PC-9 (cell line): ENCODE results near the gene NPW. TPM values are rescaled to one million over a fixed set of nuclear protein-coding genes. Genes with fewer than 3 reads are reported as not detected.

Source experiments
- BruUV-seq: library from RNA; stranded (reverse); fragments of 400-500 nt; replicated peaks from 2 replicates; lab custom pipeline; 2021; lab: Mats Ljungman, UMichigan
- CTCF ChIA-PET: fragments of 300-600 bp; sonication (Branson Sonifier 250); formaldehyde crosslinking; loops from one replicate; lab custom pipeline; 2022; ENCODE audit warnings: antibody characterized with exemption; lab: Charles Lee
- POLR2A ChIA-PET: fragments of 300-600 bp; sonication (Branson Sonifier 250); formaldehyde crosslinking; loops from one replicate; lab custom pipeline; 2022; ENCODE audit warnings: antibody characterized with exemption; ENCODE audit not compliant: unreplicated experiment; lab: Charles Lee
- DNase-seq, 2 experiments: peaks; one replicate each; pipeline versions ENCODE4 v3.0.0 to v3.0.0-alpha.2; 2015 to 2022; ENCODE audit warnings: mixed read lengths in 1 of 2
- H2AFZ ChIP-seq: fragments of 200-600 bp; sonication (generic); 2 replicates; pipeline ENCODE4 v1.8.1; 2017; ENCODE audit warnings: antibody characterized with exemption
- H3F3A ChIP-seq: fragments of 200-600 bp; sonication (generic); 2 replicates; pipeline ENCODE4 v1.8.1; 2017; ENCODE audit warnings: antibody characterized with exemption, mild to moderate bottlenecking, low read depth; ENCODE audit not compliant: insufficient read depth
- H3K27ac ChIP-seq: fragments of 200-600 bp; sonication (generic); 2 replicates; pipeline ENCODE4 v1.6.1; 2016; ENCODE audit warnings: mixed run types
- H3K27me3 ChIP-seq: fragments of 200-600 bp; sonication (generic); 2 replicates; pipeline ENCODE4 v1.6.1; 2016; ENCODE audit warnings: low read depth, mixed run types; ENCODE audit not compliant: insufficient read depth
- H3K36me3 ChIP-seq: fragments of 200-600 bp; sonication (generic); 2 replicates; pipeline ENCODE4 v1.6.1; 2016; ENCODE audit warnings: low read depth, mixed run types
- H3K4me1 ChIP-seq: fragments of 200-600 bp; sonication (generic); replicated peaks from 2 replicates; pipeline ENCODE4 v1.6.1; 2016; ENCODE audit warnings: mixed run types; ENCODE audit not compliant: insufficient read depth
- H3K4me2 ChIP-seq: fragments of 200-600 bp; sonication (generic); 2 replicates; pipeline ENCODE4 v1.6.1; 2017; ENCODE audit warnings: mixed run types
- H3K4me3 ChIP-seq: fragments of 200-600 bp; sonication (generic); 2 replicates; pipeline ENCODE4 v1.6.1; 2016; ENCODE audit warnings: mixed run types
- H3K79me2 ChIP-seq: fragments of 200-600 bp; sonication (generic); 2 replicates; pipeline ENCODE4 v1.6.1; 2017; ENCODE audit warnings: low read depth, mixed run types
- H3K9me2 ChIP-seq: fragments of 200-600 bp; sonication (generic); 2 replicates; pipeline ENCODE4 v1.8.1; 2017; ENCODE audit warnings: mild to moderate bottlenecking; ENCODE audit not compliant: insufficient read depth
- H3K9me3 ChIP-seq: fragments of 200-600 bp; sonication (generic); 2 replicates; pipeline ENCODE4 v1.8.1; 2016; ENCODE audit warnings: low read depth; ENCODE audit not compliant: insufficient read depth
- H4K20me1 ChIP-seq: fragments of 200-600 bp; sonication (generic); 2 replicates; pipeline ENCODE4 v1.8.1; 2017; ENCODE audit not compliant: insufficient read depth
- CTCF ChIP-seq: fragments of 200-600 bp; sonication (generic); conservative IDR thresholded peaks from 2 replicates; pipeline ENCODE4 v1.6.1; 2017; ENCODE audit warnings: mixed run types, antibody characterized with exemption, mild to moderate bottlenecking, moderate library complexity
- EZH2 ChIP-seq: fragments of 200-600 bp; sonication (generic); IDR thresholded peaks from 2 replicates; pipeline ENCODE4 v1.8.0; 2017; ENCODE audit warnings: antibody characterized with exemption, low read depth
- intact Hi-C: fragments of 100-400 bp; cut with micrococcal nuclease; formaldehyde crosslinking; loops from one replicate; pipeline ENCODE4 v1.10.0; 2022; ENCODE audit not compliant: unreplicated experiment
- total RNA-seq: library from RNA; stranded (reverse); gene quantifications from 2 replicates; pipeline ENCODE4 v1.2.3, GENCODE V29; 2021

Gene NPW
- total RNA-seq, 1 experiment from 2014 or later, result 4.0 TPM

GRCh38 chr16:2064368-2064945 is 44.9 kb downstream of the NPW start:
- Histone ChIP-seq H3F3A (0 out of 2 replicates have a peak, but pooled peaks cover 3% of the 10 kb centered on the region), H3K27ac (no peak overlapping the region), H3K4me3 (no peak overlapping the region), H3K79me2 (no peaks in the 10 kb centered on the region), H3K9me2 (no peaks in the 10 kb centered on the region), H2AFZ (no peak overlapping the region), H3K36me3 (no peaks in the 10 kb centered on the region), H3K27me3 (no peaks in the 10 kb centered on the region), H4K20me1 (no peaks in the 10 kb centered on the region), H3K9me3 (no peaks in the 10 kb centered on the region), H3K4me2 (no peak overlapping the region), H3K4me1 (no peaks in the 10 kb centered on the region)
- BruUV-seq, result no TSS peak
- CTCF ChIA-PET, result no interaction called here
- no peak for TF ChIP-seq CTCF
- TF ChIP-seq EZH2, result no peak
- POLR2A ChIA-PET, result interaction anchor here (0.6 kb wide), 1 partner anchor 78 kb away, joined by 11 read pairs; no protein-coding TSS in a partner anchor
- DNase-seq, result no peak
- intact Hi-C loops, result no loop called here

GRCh38 chr16:2066139-2066538 is 46.6 kb downstream of the NPW start:
- Histone ChIP-seq H3K4me2 (no peak overlapping the region), H3F3A (0 out of 2 replicates have a peak, but pooled peaks cover 3% of the 10 kb centered on the region), H3K4me3 (no peak overlapping the region), H2AFZ (no peak overlapping the region), H3K4me1 (no peaks in the 10 kb centered on the region), H3K27me3 (no peaks in the 10 kb centered on the region), H3K36me3 (no peaks in the 10 kb centered on the region), H3K9me3 (no peaks in the 10 kb centered on the region), H3K79me2 (no peaks in the 10 kb centered on the region), H4K20me1 (no peaks in the 10 kb centered on the region), H3K9me2 (no peaks in the 10 kb centered on the region), H3K27ac (no peak overlapping the region)
- CTCF ChIA-PET, result no interaction called here
- BruUV-seq, result no TSS peak
- TF ChIP-seq CTCF, result no peak
- TF ChIP-seq EZH2, result no peak
- intact Hi-C loops, result no loop called here
- POLR2A ChIA-PET, result no interaction called here
- no peak for DNase-seq

Other genes starting within 250 kb of the NPW start
- gene NME3, start 248.2 kb upstream of the NPW start, total RNA-seq, result 49.0 and 87.8 TPM in 2 replicates
- 24.2 and 32.4 TPM in 2 replicates for gene EME2, start 247.0 kb upstream of the NPW start, total RNA-seq
- 201 and 247 TPM in 2 replicates for gene MRPS34, start 246.7 kb upstream of the NPW start, total RNA-seq
- 58.2 and 86.6 TPM in 2 replicates for gene SPSB3, start 237.2 kb upstream of the NPW start, total RNA-seq
- gene NUBP2, start 236.8 kb upstream of the NPW start, total RNA-seq, result 80.0 and 103 TPM in 2 replicates
- gene IGFALS, start 226.1 kb upstream of the NPW start, total RNA-seq, result 0.18 TPM in 1 of 2 replicates, not detected in the other
- 51.8 and 74.5 TPM in 2 replicates for gene HAGH, start 193.0 kb upstream of the NPW start, total RNA-seq
- 26.8 and 41.2 TPM in 2 replicates for gene FAHD1, start 192.6 kb upstream of the NPW start, total RNA-seq
- gene MEIOB, start 147.6 kb upstream of the NPW start, total RNA-seq, result not detected in 2 replicates
- gene HS3ST6, start 101.4 kb upstream of the NPW start, total RNA-seq, result not detected in 2 replicates
- gene MSRB1, start 76.6 kb upstream of the NPW start, total RNA-seq, result 49.4 and 54.9 TPM in 2 replicates
- 0.44 TPM in 1 of 2 replicates, not detected in the other for gene RPL3L, start 65.1 kb upstream of the NPW start, total RNA-seq
- 181 and 190 TPM in 2 replicates for gene NDUFB10, start 60.2 kb upstream of the NPW start, total RNA-seq
- gene RPS2, start 55.0 kb upstream of the NPW start, total RNA-seq, result 3,808 and 4,468 TPM in 2 replicates
- gene RNF151, start 52.9 kb upstream of the NPW start, total RNA-seq, result not detected in 2 replicates
- gene TBL3, start 47.7 kb upstream of the NPW start, total RNA-seq, result 51.3 and 66.4 TPM in 2 replicates
- 11.1 and 12.7 TPM in 2 replicates for gene NOXO1, start 38.3 kb upstream of the NPW start, total RNA-seq
- 59.7 and 63.8 TPM in 2 replicates for gene GFER, start 35.6 kb upstream of the NPW start, total RNA-seq
- gene SYNGR3, start 29.8 kb upstream of the NPW start, total RNA-seq, result 4.3 and 4.5 TPM in 2 replicates
- 68.4 and 72.5 TPM in 2 replicates for gene ZNF598, start 10.0 kb upstream of the NPW start, total RNA-seq
- 104 and 144 TPM in 2 replicates for gene NHERF2, start 7.1 kb downstream of the NPW start, total RNA-seq
- 47.3 and 66.6 TPM in 2 replicates for gene NTHL1, start 28.0 kb downstream of the NPW start, total RNA-seq
- gene TSC2, start 28.2 kb downstream of the NPW start, total RNA-seq, result 166 and 170 TPM in 2 replicates
- 91.5 and 105 TPM in 2 replicates for gene PKD1, start 116.1 kb downstream of the NPW start, total RNA-seq
- gene RAB26, start 128.8 kb downstream of the NPW start, total RNA-seq, result 29.5 and 31.3 TPM in 2 replicates
- 166 and 199 TPM in 2 replicates for gene TRAF7, start 136.0 kb downstream of the NPW start, total RNA-seq
- gene CASKIN1, start 176.8 kb downstream of the NPW start, total RNA-seq, result 2.1 and 3.3 TPM in 2 replicates
- 66.3 and 74.2 TPM in 2 replicates for gene MLST8, start 185.7 kb downstream of the NPW start, total RNA-seq
- 17.1 and 24.6 TPM in 2 replicates for gene BRICD5, start 191.1 kb downstream of the NPW start, total RNA-seq
- 20.2 and 23.4 TPM in 2 replicates for gene PGP, start 195.1 kb downstream of the NPW start, total RNA-seq
- 38.8 and 41.1 TPM in 2 replicates for gene E4F1, start 203.8 kb downstream of the NPW start, total RNA-seq
- 6.0 and 7.3 TPM in 2 replicates for gene DNASE1L2, start 216.7 kb downstream of the NPW start, total RNA-seq
- 131 and 216 TPM in 2 replicates for gene ECI1, start 231.8 kb downstream of the NPW start, total RNA-seq
- gene RNPS1, start 248.3 kb downstream of the NPW start, total RNA-seq, result 229 and 250 TPM in 2 replicates